Colon (tissue), 2 donors: ENCODE data around the gene SH3PXD2A.

Experiments
- FAIRE-seq: peaks from 2 replicates; lab custom pipeline; 2012; peaks lifted over from hg19 to GRCh38; lab: Jason Lieb, UNC
- donor health status: control.
- donor health status: control.

Gene SH3PXD2A

DNA sequence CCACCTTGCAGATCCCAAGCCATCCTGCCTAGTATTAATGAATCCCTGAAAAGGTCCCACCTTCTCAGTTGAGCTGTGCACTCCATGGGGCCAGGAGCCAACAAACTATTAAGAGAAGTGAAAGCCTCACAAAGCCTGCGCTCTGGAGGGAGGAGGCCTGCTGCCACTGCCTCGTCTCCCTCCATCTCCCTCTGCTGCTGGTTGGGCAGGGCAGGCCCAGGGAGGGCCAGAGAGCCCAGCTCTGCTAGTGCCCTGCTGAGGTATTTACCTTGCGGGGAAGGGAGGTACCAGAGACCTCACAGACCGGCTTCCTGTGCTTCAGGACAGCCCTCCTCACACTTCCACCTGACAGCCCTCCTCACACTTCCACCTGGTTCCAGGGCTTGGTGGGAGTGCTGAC is 171.5 kb downstream of the SH3PXD2A start:
- no peak for FAIRE-seq

DNA sequence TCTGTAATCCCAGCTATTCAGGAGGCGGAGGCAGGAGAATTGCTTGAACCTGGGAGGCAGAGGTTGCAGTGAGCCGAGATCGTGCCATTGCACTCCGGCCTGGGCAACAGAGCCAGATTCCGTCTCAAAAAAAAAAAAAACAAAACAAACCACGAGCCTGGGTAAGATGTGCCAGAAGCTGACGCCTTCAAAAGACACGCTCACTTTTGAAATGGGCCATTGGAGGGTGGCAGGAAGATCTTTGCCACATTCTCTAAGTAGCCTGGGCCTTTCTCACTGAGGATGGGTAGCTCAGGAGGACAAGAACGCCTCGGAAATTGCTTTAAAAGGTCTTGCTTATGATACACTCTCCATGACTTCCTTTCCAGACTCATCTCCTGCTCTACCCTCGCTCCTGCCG is 172.7 kb downstream of the SH3PXD2A start:
- FAIRE-seq: no peak

DNA sequence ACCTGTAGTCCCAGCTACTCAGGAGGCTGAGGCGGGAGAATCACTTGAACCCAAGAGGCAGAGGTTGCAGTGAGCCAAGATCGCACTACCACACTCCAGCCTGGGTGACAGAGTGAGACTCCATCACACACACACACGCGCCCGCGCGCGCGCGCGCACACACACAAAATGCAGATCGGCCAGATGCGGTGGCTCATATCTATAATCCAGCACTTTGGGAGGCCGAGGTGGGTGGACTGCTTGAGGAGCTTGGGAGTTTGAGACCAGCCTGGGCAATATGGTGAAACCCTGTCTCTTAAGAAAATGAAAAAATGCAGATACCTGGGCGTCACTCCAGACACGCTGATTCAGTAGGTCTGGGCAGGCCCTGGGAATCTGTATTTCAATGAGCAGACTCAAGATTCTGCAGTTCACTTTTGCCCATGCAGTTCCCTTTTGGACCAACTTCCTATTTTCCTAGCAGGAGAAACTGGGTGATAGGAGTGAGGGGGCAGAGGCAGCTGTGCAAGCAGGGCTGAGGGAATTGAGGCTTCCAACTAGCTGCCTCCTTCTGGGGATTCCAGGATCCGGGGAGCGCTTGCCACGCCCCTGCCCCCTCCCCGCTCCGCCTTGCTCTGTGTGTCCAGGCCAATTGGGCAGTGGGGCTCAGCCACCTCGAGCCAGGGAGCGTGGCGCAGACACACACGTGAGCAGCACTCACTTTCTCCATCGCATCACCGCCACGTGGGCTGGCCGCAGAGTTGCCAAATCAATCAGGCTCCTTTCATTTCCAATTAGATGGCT is 173.6 kb downstream of the SH3PXD2A start:
- FAIRE-seq: no peak

DNA sequence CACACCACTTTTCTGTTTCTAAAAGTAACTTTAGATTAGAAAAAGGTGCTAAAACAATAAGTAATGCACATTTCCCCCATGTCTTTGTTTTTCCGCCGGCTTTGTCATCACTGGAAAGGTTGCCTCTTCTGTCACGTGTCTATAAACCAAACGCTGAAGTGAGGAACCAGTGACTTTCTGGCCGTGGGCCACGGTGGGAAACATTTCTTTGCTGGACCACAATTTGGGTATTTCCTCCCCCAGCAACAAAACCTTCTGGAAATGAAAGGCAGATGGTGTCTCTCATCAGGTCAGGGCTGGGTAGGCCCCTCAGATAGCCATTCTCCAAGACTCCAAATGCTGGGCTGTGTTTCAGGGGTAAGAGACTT is 174.5 kb downstream of the SH3PXD2A start:
- FAIRE-seq: no peak

DNA sequence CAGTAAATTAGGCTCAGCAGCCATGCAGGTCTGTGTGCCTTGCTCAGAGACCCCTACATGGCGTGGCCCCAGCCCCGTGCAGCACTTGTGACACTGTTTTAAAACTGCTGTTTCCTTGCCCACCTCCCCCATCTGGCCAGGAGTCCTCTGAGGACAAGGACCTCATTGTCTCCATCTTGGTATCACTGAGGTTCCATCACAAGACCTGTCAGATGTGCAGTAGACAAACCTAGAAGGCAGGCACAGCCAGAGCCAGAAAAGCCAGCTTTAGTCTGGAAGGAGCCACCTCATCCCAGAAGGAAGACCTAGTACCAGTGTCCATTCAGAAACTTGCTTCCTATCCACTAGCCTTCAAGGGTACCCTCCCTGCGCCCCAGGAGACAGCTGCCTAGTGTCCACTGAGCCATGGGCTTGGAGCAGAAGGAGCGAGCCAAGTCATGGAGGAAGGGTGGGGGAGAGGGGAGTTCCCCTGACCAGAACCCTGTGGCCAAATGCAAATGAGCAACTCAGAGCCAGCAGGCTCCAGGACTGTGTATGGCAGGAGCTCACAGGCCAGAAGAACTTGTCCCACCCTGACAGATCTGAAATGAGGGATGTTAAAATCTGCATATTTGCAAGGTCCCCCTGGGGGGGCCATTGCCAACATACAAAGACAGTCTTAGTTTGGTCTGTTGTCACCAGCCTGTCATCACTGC is 176.1 kb downstream of the SH3PXD2A start:
- FAIRE-seq: no peak

DNA sequence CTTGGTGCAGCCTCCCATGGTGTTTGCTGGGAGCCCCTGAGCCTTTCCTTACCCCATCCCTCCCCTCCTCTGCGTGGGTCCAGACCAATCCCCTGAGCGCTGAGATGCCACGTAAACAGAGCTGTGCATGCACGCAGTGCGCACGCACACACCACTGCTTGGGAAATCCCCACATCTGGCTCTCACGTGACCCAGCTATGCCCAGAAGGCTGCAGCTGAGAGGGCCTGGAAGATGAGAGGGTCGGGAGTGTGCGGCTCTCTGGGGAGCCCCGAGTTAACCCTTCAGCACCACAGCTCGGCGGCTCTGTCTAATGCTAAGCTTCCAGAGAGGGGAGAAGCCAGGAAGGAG is 177.2 kb downstream of the SH3PXD2A start:
- FAIRE-seq: no peak

DNA sequence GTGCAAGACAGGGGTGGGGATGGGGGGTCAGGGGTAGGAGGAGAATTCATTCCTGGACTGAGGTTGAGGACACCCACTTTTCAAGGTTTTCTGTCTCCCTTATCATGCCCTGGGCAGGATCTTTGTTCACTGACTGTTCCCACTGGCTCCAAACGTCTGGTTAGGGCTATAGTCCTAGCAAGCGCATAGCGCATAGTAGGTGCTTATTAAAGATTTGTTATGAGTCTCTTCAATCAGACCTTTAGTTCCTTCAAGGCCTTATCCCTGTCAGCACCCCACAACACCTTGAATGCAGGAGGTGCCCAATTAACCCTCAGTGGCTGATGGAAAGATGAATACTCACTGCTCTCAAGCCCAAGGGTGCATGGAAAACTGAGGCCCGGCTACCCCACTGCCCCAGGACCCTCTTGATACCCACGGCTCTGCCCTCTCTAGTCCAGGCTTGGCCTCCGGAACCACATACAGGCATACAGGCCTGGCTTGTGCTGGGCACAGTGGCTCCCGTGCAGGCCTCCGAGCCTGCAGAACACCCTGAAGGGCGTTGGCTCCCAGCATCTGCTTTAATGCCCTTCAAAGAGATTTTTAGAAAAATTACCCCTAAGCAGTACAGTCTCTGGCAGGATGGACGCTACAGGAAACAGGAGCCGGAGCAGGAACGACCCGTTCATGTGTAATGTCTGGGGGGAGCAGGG is 177.7 kb downstream of the SH3PXD2A start:
- no peak for FAIRE-seq

DNA sequence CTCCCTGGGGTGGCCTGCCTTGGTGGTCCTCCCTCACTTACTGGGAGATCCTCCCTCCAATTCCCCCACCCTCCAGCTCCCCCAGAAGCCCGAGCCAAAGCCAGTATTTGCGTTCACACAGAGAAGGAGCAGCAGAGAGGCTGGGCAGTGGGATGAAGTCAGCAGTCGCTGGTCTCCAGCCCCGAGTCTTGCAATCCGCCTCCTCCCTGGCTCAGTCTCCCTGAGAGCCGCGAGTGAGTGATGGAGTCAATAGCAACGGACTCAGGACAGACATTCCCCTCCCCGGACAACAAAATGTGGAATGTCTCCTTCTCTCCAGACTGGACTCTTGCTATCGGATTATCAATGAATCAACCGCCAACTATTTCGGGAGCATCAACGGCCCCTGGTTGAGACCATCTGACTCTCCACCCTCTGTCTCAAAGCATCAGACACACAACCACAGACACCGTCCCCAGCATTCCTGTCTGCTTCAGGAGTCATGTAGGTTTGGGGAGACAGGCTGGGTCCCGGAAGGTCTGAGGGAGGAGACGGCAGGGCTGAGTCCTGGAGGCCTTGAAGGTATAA is 178.4 kb downstream of the SH3PXD2A start:
- no peak for FAIRE-seq

DNA sequence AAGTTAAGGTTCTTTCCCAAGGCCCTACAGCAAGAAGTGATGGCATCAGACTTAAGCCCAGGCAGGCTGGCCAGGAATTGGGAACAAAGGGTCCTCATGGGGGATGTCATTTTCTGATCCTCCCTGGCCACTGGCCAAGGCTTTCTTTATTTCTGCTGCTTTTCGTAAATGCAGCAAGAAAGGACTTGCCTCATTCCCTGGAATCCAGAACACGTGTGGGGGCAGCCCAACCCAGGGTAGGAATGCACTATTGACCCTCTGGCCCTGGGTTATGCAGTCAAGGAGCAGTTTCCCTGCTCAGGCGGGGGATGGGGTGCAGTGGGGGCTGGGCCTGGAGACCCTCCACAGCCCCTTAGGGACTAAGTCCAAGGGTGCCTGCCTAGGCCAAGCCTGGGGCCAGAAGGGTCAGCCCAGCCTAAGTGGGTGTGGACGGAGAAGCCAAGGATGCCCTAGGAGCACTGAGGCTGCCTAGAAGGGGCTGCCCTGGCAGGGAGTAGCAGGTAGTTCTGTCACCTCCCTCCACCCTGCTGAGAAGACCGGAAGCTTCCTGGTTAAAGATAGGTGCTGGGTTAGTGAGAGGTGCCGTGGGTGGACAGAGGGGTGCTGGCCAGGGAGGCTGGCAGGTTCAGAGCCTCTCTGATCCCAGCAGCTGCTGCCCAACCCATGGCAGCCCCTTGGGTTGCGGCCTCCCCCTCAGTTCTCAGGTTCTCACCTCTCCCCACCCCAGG is 179.2 kb downstream of the SH3PXD2A start:
- FAIRE-seq: no peak

DNA sequence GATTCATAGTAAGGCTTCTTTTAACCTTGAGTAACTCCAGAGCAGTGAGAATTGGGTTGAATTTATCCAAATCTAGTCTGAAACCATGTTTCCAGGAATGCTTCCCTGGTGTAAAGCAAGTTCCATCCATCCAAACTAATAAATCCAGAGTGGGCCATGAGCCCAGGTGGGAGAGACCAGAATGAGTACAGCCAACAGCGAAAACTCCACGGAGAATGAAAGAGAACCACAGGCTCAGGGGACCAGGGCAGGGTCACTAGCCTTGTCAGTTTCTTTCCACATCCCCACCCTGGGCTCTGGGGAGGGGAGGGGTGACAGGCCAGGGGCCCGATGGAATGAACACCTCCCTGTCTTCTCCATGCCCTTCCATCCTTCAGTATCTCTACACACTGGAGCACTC is 181.8 kb downstream of the SH3PXD2A start:
- FAIRE-seq: no peak

DNA sequence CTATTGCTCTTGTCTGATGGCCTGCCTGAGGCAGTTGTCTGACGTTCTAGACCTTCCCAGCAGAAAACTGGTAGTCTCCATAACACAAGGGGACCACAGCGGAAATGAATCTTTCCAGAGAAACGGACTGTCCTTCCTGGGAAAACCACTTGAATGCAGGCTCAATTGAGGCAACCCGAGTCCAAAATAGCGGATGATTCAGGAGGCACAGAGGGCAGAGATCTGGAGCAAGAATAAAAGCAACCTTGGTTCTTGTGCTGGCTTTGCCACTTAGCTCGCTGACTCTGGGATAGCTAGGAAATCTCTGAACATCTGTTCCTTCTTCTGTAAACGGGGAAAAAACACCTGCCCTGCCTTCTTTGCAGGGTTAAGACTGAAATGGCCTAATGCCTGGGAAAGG is 183.0 kb downstream of the SH3PXD2A start:
- FAIRE-seq: no peak

DNA sequence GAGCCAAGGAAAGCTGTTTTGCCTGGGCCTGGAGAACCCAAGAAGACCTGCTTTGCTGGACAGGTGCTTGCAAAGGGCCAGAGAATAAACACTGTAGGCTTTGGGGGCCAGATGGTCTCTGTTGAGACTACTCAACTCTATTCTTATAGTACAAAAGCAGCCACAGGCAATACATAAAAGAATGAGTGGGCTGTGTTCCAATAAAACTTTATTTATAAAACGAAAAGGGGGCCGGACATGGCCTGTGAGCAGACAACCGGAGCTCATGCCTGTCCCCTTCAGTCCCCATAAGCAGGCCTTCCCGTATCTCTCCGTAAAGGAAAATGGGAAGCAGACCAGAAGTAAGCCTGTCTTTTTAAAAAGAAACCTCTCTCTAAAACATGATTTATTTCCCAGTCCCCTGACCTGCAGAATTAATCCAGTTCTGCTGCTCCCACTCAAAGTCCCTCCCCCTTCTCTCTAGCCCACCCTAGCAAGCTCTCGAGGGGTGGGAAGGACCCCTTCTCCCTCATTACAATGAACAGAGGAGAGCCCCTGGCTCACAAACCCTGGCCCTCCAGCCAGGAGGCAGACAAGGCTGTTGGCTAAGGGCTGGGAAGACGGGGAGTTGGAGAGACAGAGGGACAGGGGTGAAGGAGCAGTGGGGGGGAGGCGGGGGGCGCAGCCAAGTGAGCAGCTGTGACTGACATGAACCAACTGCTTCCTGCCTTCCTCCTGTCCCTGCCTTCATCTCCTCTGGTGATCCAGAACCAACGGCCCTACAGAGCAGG is 184.1 kb downstream of the SH3PXD2A start:
- no peak for FAIRE-seq

DNA sequence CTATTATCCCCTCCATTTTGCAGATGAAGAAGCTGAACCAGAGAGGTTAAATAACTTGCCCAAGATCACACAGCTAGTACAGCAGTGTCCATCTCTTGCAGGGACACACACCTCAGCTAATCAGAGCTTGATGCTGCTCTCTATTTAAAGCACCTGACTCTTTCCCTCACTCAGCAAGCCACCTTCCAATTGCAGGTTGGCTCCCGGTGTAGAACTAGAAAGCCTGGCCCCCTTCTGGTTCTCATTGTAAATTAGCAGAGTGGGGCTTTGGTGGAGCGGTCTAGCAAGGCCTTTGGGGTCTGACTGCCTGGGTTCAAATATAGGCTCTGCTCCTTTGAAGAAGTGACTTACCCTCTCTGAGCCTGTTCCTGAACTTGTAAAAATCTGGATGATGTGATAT is 185.4 kb downstream of the SH3PXD2A start:
- FAIRE-seq: no peak

DNA sequence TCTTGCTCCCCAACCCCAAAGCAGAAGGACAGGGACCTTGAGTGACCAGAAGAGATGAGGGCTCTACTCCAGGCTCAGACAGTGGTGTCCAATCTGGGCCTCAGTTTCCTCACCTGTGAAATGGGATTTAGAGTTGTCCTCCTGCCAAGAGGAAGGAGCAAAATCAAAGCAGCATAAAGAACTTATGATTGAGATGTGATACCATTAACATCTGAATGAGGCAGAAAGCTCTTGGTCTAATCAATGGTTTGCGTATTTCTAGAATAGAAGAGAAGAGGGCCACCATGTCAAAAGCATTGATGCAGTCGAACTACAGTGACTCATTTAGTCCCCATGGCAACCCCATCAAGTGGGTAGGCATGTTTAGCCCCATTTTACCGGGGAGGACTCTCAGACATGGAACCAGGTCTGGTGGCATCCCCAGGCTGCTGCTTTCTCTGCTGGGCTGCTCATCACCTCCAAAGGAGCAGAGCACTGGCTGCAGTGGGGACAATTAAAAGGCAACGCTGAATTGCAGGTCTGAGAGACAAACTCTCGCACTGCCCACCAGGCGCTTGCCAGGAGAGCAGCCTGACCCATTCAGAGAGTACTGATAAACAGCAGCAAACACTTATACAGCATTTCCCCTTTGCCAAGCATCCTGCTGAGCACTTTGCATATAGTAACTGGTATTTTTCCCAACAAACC is 186.0 kb downstream of the SH3PXD2A start:
- FAIRE-seq: no peak

DNA sequence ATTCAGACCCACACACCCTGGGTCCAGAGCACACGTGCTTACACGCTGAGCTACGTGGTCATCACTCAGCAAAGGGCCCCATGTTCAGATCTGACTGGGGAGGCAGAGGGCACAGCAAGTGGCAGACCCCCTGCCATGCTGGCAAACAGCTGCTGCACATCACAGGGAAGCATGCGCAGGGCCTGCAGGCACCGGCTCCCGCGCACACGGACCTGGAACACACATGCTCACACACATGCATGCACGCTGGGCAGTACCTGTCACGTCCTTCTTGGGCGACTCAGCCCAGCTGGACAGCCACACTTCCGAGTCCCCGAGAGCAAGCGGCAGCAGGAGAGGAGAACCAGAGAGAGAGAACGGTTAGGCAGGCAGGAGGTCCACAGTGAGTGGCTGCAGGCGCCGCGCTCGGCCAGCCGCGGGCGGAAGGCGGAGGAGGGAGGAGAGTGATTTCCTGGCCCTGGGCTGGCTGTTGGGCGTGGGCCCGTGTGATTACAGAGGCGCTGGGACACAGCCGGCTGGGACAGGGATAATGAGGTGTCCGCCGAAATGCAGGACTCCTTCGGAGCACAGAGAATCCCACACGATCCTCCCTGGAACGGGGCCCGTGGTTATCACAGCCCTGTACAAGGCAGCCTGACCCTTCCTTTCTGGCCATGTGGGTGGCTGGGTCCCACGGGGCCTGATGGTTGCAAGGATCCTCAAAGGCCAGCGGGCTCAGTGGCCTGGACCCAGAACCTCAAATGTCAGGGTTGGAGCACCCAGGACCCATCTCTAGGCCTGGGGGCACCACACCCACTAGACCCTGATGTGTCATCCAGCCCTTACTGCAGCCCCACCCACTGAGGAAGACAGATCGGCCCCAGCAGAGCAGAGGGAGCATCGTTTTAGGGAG is 186.8 kb downstream of the SH3PXD2A start:
- FAIRE-seq: no peak

DNA sequence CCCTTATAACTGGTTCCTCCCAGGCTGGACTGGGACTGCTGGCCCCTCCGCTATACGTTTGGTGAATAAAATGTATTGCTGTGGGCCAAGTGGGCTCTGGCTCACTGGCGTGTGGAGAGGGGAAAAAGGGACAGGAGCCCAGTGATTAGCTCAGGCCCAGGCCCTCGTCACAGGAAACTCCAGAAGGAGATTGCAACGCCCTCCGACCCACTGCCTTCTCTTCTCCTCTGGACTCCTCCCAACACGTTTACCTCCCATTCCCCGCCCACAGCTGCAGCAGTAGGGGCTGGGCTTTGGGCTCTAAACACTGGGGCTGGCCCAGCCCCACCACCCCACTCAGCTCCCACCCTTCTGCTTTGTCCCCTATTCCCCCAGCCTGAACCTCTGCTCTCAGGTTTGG is 188.0 kb downstream of the SH3PXD2A start:
- FAIRE-seq: no peak

DNA sequence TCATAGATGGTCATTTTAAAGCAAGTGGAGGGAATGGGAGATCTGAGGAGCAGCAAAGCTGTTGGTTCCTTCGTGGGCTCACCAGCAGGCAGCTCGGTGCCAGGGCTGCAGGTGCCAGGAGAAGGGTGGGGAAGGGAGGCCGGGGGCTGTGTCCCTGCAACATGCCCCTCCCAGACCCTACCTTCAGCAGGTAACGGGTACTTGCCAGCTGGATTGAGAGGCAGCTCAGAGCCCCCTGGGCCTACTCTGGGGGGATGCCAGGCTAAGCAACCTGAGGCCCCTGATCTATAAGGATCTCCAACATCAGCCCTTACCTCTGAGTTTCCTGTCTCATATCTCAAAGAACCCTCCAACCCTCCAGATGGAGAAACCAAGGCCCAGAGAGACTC is 188.6 kb downstream of the SH3PXD2A start:
- FAIRE-seq: no peak

DNA sequence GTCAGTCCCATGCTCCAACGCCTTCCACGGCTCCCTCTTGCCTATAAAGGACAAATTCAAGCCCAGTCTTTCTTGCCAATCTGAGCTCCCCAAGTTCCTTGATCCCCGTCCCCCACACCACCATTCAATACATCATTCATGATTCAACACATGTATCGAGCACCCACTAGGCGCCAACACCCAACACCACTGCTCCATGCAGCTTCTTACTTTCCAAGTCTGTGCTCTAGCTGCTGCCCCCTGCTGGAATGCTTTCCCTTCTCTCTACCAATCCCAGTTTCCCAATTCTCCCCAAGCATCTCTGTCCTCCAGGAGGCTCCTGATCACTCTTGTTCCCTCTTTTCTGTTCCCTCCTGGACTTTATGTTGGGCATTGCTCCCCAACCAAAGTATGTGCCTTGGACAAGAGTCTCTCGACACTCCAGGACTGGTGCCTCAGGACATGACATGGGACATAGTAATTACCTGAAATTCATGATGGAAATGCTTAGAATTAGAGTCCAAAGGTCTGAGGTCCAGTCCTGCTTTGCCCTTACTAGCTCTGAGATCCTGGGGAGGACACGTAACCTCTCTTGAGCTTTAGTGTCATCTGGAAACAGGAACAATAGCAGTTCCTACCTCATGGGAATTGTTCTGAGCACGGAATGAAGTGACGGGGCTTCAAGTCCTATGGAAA is 189.2 kb downstream of the SH3PXD2A start:
- FAIRE-seq: no peak

DNA sequence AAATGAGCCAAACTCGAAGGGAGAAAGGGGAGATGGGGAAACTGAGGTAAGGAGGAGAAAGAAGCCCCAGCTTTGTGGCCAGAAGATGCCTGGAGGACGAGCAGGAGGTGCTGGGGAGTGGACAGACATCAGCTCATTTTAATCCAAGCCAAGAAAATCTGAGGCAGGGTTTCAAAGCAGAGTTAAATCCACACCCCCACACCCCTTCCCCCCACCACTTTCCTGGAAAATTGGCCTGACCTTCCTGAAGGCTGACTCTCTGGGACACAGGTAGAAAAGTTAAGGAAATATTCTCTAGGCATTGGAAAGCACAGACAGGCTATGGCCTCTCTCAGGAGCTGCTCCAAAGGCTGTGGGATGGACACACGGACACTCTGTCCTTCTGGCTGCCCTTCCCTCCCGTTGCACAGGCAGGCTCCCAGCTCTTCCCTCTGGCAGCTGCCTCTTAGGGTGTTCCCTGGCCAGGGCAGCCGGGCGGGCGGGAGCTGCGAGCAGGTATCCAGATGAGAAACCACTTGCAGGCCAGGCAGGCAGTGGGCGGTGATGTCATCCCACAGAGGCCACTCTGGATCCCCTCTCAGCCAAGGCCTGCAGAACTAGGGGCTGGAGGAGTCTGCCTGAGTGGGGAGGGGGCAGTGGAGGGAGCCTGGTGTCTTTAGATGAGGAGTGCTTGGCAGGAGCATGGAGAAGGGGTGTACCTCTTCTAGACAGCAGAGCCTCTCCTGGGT is 190.1 kb downstream of the SH3PXD2A start:
- no peak for FAIRE-seq
